Stimulated activated CD4-positive, alpha-beta T cell treated with anti-CD3 and anti-CD28 coated beads, Interleukin-2, amount 100 ng/mL, for 24 hours (primary cell): ENCODE data around the gene JAK1.

Source experiments
- DNase-seq, 2 donors: peaks; one replicate each; pipeline ENCODE4 v3.0.0-alpha.2; 2020

JAK1 gene

GRCh38 chr1:64857347-64857746 is 109.0 kb downstream of the JAK1 start:
- no peak for DNase-seq

- DNase-seq, result no peak
Measured at GRCh38 chr1:64856553-64856952, 109.8 kb downstream of the JAK1 start.

DNA sequence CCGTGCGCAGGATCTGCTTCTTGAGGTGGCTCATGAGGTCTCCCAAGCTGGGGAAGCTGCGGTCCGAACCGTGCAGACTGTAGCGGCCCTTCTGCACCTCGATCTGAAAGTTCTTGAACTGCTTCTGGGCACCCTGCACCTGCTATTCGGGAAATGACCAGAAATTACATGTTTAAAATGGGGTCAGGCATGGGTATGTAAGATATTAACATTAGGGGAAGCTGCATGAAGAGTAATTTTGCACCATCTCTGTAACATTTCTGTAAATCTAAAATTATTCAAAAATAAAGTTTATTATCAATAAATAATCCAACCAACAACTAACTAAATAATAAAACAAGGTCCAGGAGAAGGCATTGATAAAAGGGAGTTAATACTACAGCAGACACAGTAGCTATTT is 110.8 kb downstream of the JAK1 start:
- no peak for DNase-seq

- no peak for DNase-seq
Measured at GRCh38 chr1:64854674-64855073, 111.7 kb downstream of the JAK1 start.

- DNase-seq, result no peak
Measured at GRCh38 chr1:64851664-64852063, 114.7 kb downstream of the JAK1 start.

DNA sequence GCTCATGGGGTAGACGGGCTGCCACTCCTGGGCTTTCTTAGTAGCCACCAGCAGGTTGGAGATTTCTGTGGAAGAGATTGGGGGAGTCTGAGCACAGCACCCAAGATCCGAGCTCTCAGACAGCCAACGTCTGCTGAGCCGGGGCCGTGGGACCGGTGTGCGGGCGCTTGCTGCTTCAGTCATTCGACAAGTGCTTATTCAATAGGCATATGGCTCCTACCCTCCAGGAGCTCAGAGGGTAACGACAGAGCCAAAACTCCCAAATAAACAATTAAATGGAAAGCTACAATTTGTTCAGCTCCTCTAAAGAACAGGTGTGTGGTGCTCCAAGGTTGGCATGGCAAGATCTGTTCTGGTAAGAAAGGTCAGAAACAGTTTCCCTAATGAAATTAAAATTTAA is 115.5 kb downstream of the JAK1 start:
- DNase-seq, result no peak

- no peak for DNase-seq
Measured at GRCh38 chr1:64849942-64850341, 116.4 kb downstream of the JAK1 start.

- DNase-seq, result no peak
Measured at GRCh38 chr1:64848803-64849202, 117.5 kb downstream of the JAK1 start.

- DNase-seq, result no peak
Measured at GRCh38 chr1:64848136-64848535, 118.2 kb downstream of the JAK1 start.

DNA sequence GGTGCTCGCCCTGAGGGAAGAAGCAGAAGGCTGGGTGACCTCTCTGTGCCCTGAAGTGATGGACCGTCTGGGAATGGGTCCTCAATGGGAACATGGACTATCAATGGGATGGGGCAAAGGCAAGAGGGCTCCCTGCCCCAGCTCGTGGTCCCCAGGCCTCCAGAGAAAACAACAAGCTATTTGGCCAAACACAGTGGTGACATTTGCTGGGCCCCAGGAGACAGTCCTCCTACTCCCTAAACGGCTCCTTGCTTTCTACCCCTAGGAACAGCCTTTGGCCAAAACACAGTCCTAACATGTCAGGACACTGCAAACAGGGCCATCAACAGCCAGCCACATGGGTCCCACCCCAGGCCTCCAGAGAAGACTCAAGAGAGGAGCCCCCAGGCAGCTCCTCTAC is 118.7 kb downstream of the JAK1 start:
- DNase-seq, result no peak

DNA sequence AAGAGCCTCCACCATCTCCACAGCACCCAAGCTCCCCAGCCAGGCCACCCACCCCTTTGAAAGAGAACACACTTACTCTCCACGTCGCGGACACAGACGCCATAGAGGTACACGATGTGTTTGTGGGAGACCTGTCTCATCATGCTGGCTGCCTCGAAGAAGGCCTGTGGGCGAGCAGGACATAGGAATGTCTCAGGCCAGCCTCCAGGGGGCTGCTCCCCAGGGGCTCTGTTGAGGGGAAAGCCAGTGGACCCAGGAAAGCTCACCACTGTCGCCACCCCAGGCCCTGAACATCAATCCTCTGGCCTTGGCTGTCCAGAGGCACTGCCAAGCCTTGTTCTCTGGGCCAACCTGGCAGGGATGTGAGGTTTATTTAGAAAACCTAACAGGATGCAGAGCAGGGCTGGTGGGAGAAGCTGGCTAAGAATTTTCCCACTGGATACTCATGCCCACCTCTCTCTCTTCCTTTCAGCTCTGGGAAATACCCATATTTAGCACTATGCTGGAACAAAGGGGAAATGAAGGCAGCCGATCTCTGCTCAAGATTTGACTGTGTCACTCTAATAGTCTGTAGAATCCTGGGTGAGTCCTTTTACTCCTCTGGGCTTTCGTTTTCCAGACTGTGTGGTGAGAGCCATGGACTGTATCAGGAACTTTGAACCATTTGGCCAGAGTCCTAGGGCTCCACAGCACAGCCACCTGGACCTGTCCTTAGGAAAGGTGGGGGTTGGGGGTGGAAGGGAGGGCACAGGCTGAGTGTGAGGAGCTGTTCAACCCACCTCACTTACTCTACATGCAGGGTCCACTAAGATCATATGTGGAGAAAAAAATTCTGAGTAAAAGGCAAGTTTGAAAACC is 119.5 kb downstream of the JAK1 start:
- no peak for DNase-seq

- no peak for DNase-seq
Measured at GRCh38 chr1:64845831-64846425, 120.4 kb downstream of the JAK1 start.

DNA sequence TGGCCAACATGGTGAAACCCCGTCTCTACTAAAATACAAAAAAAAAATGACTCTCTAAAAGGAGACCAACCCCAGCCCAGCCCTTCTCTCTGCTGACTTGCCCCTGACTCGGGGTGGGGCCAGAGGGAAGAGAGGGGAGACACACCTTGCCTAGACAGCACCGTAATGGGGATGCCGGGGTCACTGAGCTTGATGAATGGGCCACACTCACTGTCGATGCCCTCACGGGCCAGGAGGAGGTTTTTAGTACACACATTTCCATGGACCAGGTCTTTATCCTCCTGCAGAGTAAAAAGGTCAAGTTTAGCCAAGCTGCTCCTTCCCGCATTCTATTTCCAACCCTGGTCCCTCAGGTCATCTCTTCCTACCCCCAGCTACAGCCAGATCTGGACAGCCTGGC is 121.7 kb downstream of the JAK1 start:
- DNase-seq, result no peak

DNA sequence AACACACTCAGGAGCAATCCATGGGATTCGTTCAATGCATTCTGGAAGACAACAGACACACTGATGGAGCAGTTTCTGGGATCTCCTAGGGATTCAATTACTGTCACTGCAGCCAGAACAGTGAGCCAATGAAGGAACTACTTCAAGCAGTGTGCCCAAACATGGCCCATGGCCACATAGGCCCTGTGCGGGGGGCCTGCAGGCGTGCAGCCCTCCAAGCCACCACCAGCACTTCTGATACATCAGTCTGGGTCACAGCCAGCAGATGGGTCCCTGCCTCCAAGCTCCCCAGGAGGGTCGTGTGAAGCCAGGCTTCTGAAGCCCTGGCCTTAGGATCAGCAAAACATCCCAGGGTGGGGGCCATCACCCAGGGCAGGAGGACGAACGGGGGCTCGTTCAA is 122.2 kb downstream of the JAK1 start:
- DNase-seq, result no peak

DNA sequence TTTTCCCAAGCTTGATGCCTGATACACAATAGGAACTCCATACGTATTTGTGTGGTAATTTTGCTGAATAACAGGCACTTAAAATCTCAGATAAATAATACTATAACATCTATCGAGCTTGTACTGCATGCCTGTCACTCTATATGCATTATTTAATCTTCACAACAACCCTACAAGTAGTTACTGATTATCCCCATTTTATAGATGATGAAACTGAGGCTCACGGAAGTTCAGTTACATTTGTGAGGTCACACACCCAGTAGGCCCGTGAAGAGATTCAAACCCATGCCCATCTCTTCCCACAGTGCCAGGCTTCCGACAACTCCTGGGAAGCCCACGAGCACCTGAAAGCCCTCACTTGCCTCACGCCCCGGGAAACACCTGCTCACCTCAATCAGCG is 122.7 kb downstream of the JAK1 start:
- DNase-seq, result no peak

- DNase-seq, result no peak
Measured at GRCh38 chr1:64842224-64842623, 124.1 kb downstream of the JAK1 start.

GRCh38 chr1:64841330-64842065 is 124.9 kb downstream of the JAK1 start:
- no peak for DNase-seq

- DNase-seq, result no peak
Measured at GRCh38 chr1:64839732-64840405, 126.5 kb downstream of the JAK1 start.

GRCh38 chr1:64839261-64839660 is 127.1 kb downstream of the JAK1 start:
- no peak for DNase-seq

DNA sequence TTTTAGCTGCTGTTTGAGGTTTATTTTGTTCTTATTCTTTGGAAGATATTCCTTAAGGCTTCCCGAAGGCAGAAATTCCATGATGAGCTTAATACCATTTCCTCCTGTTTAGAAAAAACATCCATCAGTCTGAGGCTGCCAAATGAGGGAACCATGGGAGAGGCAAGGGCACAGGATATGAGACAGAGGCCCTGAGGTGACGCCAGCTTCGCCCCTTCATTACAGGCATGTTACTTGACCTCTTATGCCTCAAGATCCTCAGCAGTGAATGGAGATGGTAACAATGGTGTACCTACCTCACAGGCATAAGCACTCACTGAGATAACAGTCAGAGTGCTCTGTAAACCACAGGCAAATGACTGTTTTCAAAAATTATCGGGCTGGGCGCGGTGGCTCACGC is 127.9 kb downstream of the JAK1 start:
- no peak for DNase-seq

DNA sequence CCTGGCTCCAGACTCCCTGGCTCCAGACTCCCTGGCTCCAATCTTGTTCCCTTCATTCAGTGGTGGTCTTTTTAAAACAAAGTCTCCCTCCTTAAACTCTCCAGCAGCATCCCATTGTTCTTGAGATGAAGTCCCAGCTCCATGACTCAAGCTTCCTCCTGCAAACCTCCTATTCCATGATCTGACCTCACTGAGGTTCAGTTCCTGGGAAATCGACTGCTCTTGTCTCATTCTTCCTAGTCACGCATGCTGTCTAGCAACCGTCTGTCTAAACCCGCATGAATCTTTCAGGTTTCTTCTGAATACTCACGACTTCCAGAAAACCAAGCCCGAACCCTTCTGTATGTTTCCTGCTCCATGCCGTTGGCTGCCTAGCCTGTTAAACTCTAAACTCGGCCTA is 129.5 kb downstream of the JAK1 start:
- DNase-seq, result no peak

- DNase-seq, result no peak
Measured at GRCh38 chr1:64834734-64835133, 131.6 kb downstream of the JAK1 start.

GRCh38 chr1:64830030-64830651 is 136.2 kb downstream of the JAK1 start:
- DNase-seq, result no peak
